HCT116 (cell line): ENCODE data around the gene PLCL2. TPM values are rescaled to one million over a fixed set of nuclear protein-coding genes. Genes with fewer than 3 reads are reported as not detected.

ENCODE experiments used
- ATAC-seq: fragments of 200-7000 bp; cut with Tn5 transposase; 2 replicates; pipeline ENCODE4 v1.9.1; 2020; ENCODE audit warnings: mild to moderate bottlenecking, moderate library complexity
- BruUV-seq: library from RNA; stranded (reverse); fragments of 400-500 nt; replicated peaks from 2 replicates; lab custom pipeline; 2021; lab: Mats Ljungman, UMichigan
- CTCF ChIA-PET: fragments of 300-600 bp; sonication (Branson Sonifier 250); formaldehyde crosslinking; loops from one replicate; lab custom pipeline; 2021; ENCODE audit warnings: antibody characterized with exemption; lab: Charles Lee
- POLR2A ChIA-PET: fragments of 300-600, 350-600 bp; sonication (Branson Sonifier 250); formaldehyde crosslinking; loops from one replicate; lab custom pipeline; 2021; ENCODE audit warnings: antibody characterized with exemption; lab: Charles Lee
- RAD21 ChIA-PET, 2 experiments: fragments of 300-600 bp; sonication (Branson Sonifier 250); formaldehyde crosslinking; loops; one replicate each; lab custom pipeline; 2023; ENCODE audit warnings: low total read pairs in 2 of 2; ENCODE audit not compliant: uncharacterized antibody in 2 of 2, unreplicated experiment in 2 of 2, low non-redundant PET in 1 of 2; lab: Charles Lee
- DNase-seq: peaks from one replicate; pipeline ENCODE4 v3.0.0-alpha.2; 2010; ENCODE audit warnings: low read depth, low spot score
- H2AFZ ChIP-seq: fragments of 200-600 bp; shearing (Covaris generic), sonication (generic); 2 replicates; pipeline ENCODE4 v1.6.1; 2017; ENCODE audit warnings: low read depth, mixed run types, mixed read lengths, antibody characterized with exemption, low read length; ENCODE audit not compliant: poor library complexity, severe bottlenecking
- H3K27ac ChIP-seq: 2 replicates; pipeline ENCODE4 v1.5.1; 2012; ENCODE audit warnings: low read depth, low read length
- H3K27me3 ChIP-seq: fragments of 200-600 bp; sonication (generic); 2 replicates; pipeline ENCODE4 v1.6.1; 2016; ENCODE audit warnings: mixed run types, low read length, mixed read lengths; ENCODE audit not compliant: insufficient read depth
- H3K36me3 ChIP-seq, 2 experiments: fragments of 200-500 bp in 1 of 2; fragments of 200-600 bp in 1 of 2; sonication (Bioruptor generic) in 1 of 2; sonication (generic) in 1 of 2; 2 replicates each; pipeline versions ENCODE4 v1.5.1 to v1.6.1; 2014 to 2016; ENCODE audit warnings: low read length in 2 of 2, inconsistent platforms in 1 of 2, mixed read lengths in 1 of 2, mixed run types in 1 of 2; ENCODE audit not compliant: insufficient read depth in 2 of 2, control insufficient read depth in 1 of 2
- H3K4me1 ChIP-seq, 2 experiments: fragments of 200-600 bp in 1 of 2; sonication (generic) in 1 of 2; 2 replicates each; pipeline versions ENCODE4 v1.5.1 to v1.6.1; 2012 to 2017; ENCODE audit warnings: low read length in 2 of 2, inconsistent platforms in 1 of 2, mild to moderate bottlenecking in 1 of 2, mixed read lengths in 1 of 2, mixed run types in 1 of 2, moderate library complexity in 1 of 2; ENCODE audit not compliant: insufficient read depth in 2 of 2, control insufficient read depth in 1 of 2
- H3K4me2 ChIP-seq: fragments of 200-600 bp; sonication (generic); 2 replicates; pipeline ENCODE4 v1.6.1; 2017; ENCODE audit warnings: mixed run types, low read length, mixed read lengths
- H3K4me3 ChIP-seq, 2 experiments: fragments of 200-600 bp in 1 of 2; sonication (generic) in 1 of 2; replicated peaks in 1 of 2; 2 replicates each; pipeline ENCODE4 v1.5.1; 2011 to 2016; ENCODE audit warnings: low read length in 2 of 2, control low read depth in 1 of 2, low read depth in 1 of 2, mild to moderate bottlenecking in 1 of 2, mixed read lengths in 1 of 2, mixed run types in 1 of 2
- H3K79me2 ChIP-seq: fragments of 200-600 bp; sonication (generic); 2 replicates; pipeline ENCODE4 v1.6.1; 2017; ENCODE audit warnings: mild to moderate bottlenecking, mixed run types, low read length, moderate library complexity, mixed read lengths; ENCODE audit not compliant: insufficient read depth
- H3K9ac ChIP-seq: fragments of 200-600 bp; sonication (generic); 2 replicates; pipeline ENCODE4 v1.6.1; 2016; ENCODE audit warnings: low read length, mixed read lengths
- H3K9me2 ChIP-seq: fragments of 200-600 bp; sonication (generic), shearing (Covaris generic); 2 replicates; pipeline ENCODE4 v1.6.1; 2017; ENCODE audit warnings: mixed run types, mild to moderate bottlenecking, moderate library complexity; ENCODE audit not compliant: insufficient read depth
- H3K9me3 ChIP-seq, 2 experiments: fragments of 200-500 bp in 1 of 2; fragments of 200-600 bp in 1 of 2; sonication (Bioruptor generic) in 1 of 2; sonication (generic) in 1 of 2; 2 replicates each; pipeline ENCODE4 v1.6.1; 2014 to 2017; ENCODE audit warnings: low read length in 2 of 2, mixed read lengths in 2 of 2, inconsistent platforms in 1 of 2, low read depth in 1 of 2, mild to moderate bottlenecking in 1 of 2, mixed run types in 1 of 2, moderate library complexity in 1 of 2; ENCODE audit not compliant: control insufficient read depth in 1 of 2, insufficient read depth in 1 of 2
- H4K20me1 ChIP-seq: fragments of 200-600 bp; sonication (generic), shearing (Covaris generic); 2 replicates; pipeline ENCODE4 v1.6.1; 2017; ENCODE audit warnings: mixed run types, mild to moderate bottlenecking, moderate library complexity; ENCODE audit not compliant: insufficient read depth
- ATF3 ChIP-seq: IDR thresholded peaks from 2 replicates; pipeline ENCODE4 v1.6.1; 2012
- CBX3 ChIP-seq: IDR thresholded peaks from 2 replicates; pipeline ENCODE4 v1.6.1; 2012; ENCODE audit warnings: low read depth
- CEBPB ChIP-seq: IDR thresholded peaks from 2 replicates; pipeline ENCODE4 v1.6.1; 2012; ENCODE audit warnings: low read depth
- EGR1 ChIP-seq: IDR thresholded peaks from 2 replicates; pipeline ENCODE4 v1.6.1; 2012; ENCODE audit warnings: low read depth
- EZH2phosphoT487 ChIP-seq: fragments of 200-600 bp; IDR thresholded peaks from 2 replicates; pipeline ENCODE4 v1.6.1; 2018; ENCODE audit warnings: antibody characterized with exemption, borderline replicate concordance
- FOSL1 ChIP-seq: IDR thresholded peaks from 2 replicates; pipeline ENCODE4 v1.6.1; 2012; ENCODE audit warnings: low read depth
- JUND ChIP-seq: IDR thresholded peaks from 2 replicates; pipeline ENCODE4 v1.6.1; 2012
- POLR2A ChIP-seq: IDR thresholded peaks from 2 replicates; pipeline ENCODE4 v1.7.0; 2011; ENCODE audit warnings: borderline replicate concordance; ENCODE audit not compliant: insufficient read depth, insufficient read length; ENCODE audit errors: extremely low read depth
- RAD21 ChIP-seq: IDR thresholded peaks from 2 replicates; pipeline ENCODE4 v1.6.1; 2012; ENCODE audit warnings: low read depth, mild to moderate bottlenecking
- SIN3A ChIP-seq: IDR thresholded peaks from 2 replicates; pipeline ENCODE4 v1.6.1; 2012; ENCODE audit warnings: low read depth
- SP1 ChIP-seq: IDR thresholded peaks from 2 replicates; pipeline ENCODE4 v1.6.1; 2012; ENCODE audit warnings: low read depth
- SRF ChIP-seq: IDR thresholded peaks from 2 replicates; pipeline ENCODE4 v1.6.1; 2012; ENCODE audit warnings: low read depth
- TCF7L2 ChIP-seq: IDR thresholded peaks from 2 replicates; pipeline ENCODE4 v1.7.0; 2011; ENCODE audit warnings: borderline replicate concordance, inconsistent platforms; ENCODE audit not compliant: insufficient read depth, insufficient read length; ENCODE audit errors: extremely low read depth
- ZFX ChIP-seq: fragments of 450-650 bp; IDR thresholded peaks from 2 replicates; pipeline ENCODE4 v1.6.1; 2017
- ZNF274 ChIP-seq: fragments of 200-500 bp; sonication (Bioruptor generic); IDR thresholded peaks from 2 replicates; pipeline ENCODE4 v1.6.1; 2014; ENCODE audit warnings: mild to moderate bottlenecking, low read depth, low read length, inconsistent platforms
- intact Hi-C: fragments of 100-400 bp; cut with micrococcal nuclease; formaldehyde crosslinking; loops from 2 replicates; pipeline ENCODE4 v1.10.0; 2022
- total RNA-seq: library from RNA; stranded (reverse); gene quantifications from one replicate; pipeline ENCODE4 v1.2.1, GENCODE V29; 2021; ENCODE audit not compliant: unreplicated experiment
- TF ChIP-seq, protein P1 (sequence below): IDR thresholded peaks from 2 replicates; pipeline ENCODE4 v1.6.1; 2011; ENCODE audit warnings: mild to moderate bottlenecking, low read length, moderate library complexity; ENCODE audit not compliant: insufficient replicate concordance; ENCODE audit errors: extremely low read depth
- TF ChIP-seq, protein P2 (sequence below): IDR thresholded peaks from 2 replicates; pipeline ENCODE4 v1.6.1; 2012; ENCODE audit warnings: low read depth
- TF ChIP-seq, protein P3 (sequence below): IDR thresholded peaks from 2 replicates; pipeline ENCODE4 v1.6.1; 2012
- TF ChIP-seq, protein P4 (sequence below), 3 experiments: fragments of 200-600 bp in 1 of 3; sonication (generic) in 1 of 3; IDR thresholded peaks in 2 of 3; conservative IDR thresholded peaks in 1 of 3; 2 replicates each; pipeline ENCODE4 v1.5.1; 2012 to 2017; ENCODE audit warnings: low read depth in 2 of 3, low read length in 2 of 3, antibody characterized with exemption in 1 of 3, borderline replicate concordance in 1 of 3, control low read depth in 1 of 3, mild to moderate bottlenecking in 1 of 3, mixed read lengths in 1 of 3, mixed run types in 1 of 3, moderate library complexity in 1 of 3; ENCODE audit not compliant: insufficient read depth in 1 of 3

The PLCL2 gene
- total RNA-seq, 1 experiment from 2014 or later = 2.2 TPM

DNA sequence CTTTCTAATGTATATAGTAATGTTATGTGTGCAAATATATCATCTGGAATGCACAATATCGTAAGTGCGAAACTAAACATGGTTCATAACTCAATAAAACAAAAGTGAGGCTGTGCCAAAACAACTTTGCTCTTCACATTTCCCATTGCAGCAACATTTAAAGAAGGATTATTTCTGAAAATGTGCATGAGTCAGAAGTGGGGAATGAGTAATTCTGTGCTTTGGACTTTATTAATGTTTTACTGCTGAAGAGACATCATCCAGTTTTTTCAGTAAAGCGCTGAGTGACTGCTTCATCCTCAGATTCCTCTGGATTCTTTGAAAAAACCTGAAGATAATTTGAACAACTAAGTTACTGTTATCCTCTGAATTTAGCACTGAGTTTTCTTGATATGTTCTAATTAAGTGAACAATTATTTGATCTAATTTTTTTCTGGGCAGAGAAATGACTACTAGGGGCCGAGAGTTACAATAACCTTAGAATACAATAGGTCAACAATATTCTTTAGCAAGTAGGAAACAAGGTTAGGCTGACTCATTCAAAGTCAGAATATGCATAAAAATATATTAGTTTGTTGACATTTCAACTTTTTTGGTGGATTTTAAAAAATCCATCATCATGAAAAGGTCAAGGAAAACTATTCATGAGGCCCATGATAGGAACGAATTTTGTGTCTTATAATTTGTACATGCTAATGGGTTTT, 20.0 kb upstream of the PLCL2 start:
- Histone ChIP-seq H3K9me2 (no peaks in the 10 kb centered on the region), H3K79me2 (no peaks in the 10 kb centered on the region), H3K4me2 (no peak overlapping the region), H4K20me1 (no peaks in the 10 kb centered on the region), H3K4me3 (no peak overlapping the region), H3K9ac (no peak overlapping the region), H3K27me3 (0 out of 2 replicates have a peak, but pooled peaks cover 5% of the 10 kb centered on the region), H3K27ac (no peak overlapping the region), H3K9me3 (no peaks in the 10 kb centered on the region), H3K36me3 (no peaks in the 10 kb centered on the region), H3K4me1 (no peaks in the 10 kb centered on the region), H2AFZ (no peak overlapping the region)
- ChIA-PET CTCF (no interaction called here), RAD21 (no interaction called here), POLR2A (no interaction called here)
- BruUV-seq = no TSS peak
- ATAC-seq = no peak
- TF ChIP-seq ZNF274 (no peak), ZFX (no peak), EZH2phosphoT487 (no peak), JUND (no peak), CBX3 (no peak), FOSL1 (no peak), RAD21 (no peak), SP1 (no peak), CEBPB (no peak), ATF3 (no peak), SRF (no peak), EGR1 (no peak), SIN3A (no peak), TCF7L2 (no peak), POLR2A (no peak)
- TF ChIP-seq, protein P1, sequence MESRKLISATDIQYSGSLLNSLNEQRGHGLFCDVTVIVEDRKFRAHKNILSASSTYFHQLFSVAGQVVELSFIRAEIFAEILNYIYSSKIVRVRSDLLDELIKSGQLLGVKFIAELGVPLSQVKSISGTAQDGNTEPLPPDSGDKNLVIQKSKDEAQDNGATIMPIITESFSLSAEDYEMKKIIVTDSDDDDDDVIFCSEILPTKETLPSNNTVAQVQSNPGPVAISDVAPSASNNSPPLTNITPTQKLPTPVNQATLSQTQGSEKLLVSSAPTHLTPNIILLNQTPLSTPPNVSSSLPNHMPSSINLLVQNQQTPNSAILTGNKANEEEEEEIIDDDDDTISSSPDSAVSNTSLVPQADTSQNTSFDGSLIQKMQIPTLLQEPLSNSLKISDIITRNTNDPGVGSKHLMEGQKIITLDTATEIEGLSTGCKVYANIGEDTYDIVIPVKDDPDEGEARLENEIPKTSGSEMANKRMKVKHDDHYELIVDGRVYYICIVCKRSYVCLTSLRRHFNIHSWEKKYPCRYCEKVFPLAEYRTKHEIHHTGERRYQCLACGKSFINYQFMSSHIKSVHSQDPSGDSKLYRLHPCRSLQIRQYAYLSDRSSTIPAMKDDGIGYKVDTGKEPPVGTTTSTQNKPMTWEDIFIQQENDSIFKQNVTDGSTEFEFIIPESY = no peak
- TF ChIP-seq, protein P2, sequence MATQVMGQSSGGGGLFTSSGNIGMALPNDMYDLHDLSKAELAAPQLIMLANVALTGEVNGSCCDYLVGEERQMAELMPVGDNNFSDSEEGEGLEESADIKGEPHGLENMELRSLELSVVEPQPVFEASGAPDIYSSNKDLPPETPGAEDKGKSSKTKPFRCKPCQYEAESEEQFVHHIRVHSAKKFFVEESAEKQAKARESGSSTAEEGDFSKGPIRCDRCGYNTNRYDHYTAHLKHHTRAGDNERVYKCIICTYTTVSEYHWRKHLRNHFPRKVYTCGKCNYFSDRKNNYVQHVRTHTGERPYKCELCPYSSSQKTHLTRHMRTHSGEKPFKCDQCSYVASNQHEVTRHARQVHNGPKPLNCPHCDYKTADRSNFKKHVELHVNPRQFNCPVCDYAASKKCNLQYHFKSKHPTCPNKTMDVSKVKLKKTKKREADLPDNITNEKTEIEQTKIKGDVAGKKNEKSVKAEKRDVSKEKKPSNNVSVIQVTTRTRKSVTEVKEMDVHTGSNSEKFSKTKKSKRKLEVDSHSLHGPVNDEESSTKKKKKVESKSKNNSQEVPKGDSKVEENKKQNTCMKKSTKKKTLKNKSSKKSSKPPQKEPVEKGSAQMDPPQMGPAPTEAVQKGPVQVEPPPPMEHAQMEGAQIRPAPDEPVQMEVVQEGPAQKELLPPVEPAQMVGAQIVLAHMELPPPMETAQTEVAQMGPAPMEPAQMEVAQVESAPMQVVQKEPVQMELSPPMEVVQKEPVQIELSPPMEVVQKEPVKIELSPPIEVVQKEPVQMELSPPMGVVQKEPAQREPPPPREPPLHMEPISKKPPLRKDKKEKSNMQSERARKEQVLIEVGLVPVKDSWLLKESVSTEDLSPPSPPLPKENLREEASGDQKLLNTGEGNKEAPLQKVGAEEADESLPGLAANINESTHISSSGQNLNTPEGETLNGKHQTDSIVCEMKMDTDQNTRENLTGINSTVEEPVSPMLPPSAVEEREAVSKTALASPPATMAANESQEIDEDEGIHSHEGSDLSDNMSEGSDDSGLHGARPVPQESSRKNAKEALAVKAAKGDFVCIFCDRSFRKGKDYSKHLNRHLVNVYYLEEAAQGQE = no peak
- TF ChIP-seq, protein P3, sequence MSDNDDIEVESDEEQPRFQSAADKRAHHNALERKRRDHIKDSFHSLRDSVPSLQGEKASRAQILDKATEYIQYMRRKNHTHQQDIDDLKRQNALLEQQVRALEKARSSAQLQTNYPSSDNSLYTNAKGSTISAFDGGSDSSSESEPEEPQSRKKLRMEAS = no peak
- TF ChIP-seq, protein P4, sequence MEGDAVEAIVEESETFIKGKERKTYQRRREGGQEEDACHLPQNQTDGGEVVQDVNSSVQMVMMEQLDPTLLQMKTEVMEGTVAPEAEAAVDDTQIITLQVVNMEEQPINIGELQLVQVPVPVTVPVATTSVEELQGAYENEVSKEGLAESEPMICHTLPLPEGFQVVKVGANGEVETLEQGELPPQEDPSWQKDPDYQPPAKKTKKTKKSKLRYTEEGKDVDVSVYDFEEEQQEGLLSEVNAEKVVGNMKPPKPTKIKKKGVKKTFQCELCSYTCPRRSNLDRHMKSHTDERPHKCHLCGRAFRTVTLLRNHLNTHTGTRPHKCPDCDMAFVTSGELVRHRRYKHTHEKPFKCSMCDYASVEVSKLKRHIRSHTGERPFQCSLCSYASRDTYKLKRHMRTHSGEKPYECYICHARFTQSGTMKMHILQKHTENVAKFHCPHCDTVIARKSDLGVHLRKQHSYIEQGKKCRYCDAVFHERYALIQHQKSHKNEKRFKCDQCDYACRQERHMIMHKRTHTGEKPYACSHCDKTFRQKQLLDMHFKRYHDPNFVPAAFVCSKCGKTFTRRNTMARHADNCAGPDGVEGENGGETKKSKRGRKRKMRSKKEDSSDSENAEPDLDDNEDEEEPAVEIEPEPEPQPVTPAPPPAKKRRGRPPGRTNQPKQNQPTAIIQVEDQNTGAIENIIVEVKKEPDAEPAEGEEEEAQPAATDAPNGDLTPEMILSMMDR (IDR thresholded peaks at IDR 0.05 in 2 of 3, conservative IDR thresholded peaks at IDR 0.05 in 1 of 3; ENCODE audit: borderline replicate concordance in 1 of 3, insufficient read depth in 1 of 3, low read depth in 2 of 3, low read length in 2 of 3) = no peak
- no peak for DNase-seq
- intact Hi-C loops = no loop called here
